DND-41 (cell line): ENCODE measurements around the gene ACVR2B.

Experiments
- ATAC-seq: fragments of 200-7000 bp; cut with Tn5 transposase; 3 replicates; pipeline ENCODE4 v1.9.1; 2021; ENCODE audit warnings: low read depth; ENCODE audit not compliant: insufficient read depth
- DNase-seq: peaks from one replicate; pipeline ENCODE4 v3.0.0-alpha.2; 2020
- H2AFZ ChIP-seq: 2 replicates; pipeline ENCODE4 v1.6.0; 2012; ENCODE audit warnings: low read depth, low read length
- H3K27ac ChIP-seq: 2 replicates; pipeline ENCODE4 v1.5.1; 2012; ENCODE audit warnings: low read length, inconsistent platforms
- H3K27me3 ChIP-seq: fragments of 200-600 bp; sonication (generic); 2 replicates; pipeline ENCODE4 v1.6.0; 2012; ENCODE audit warnings: low read length, mild to moderate bottlenecking, inconsistent platforms; ENCODE audit not compliant: insufficient read depth, poor library complexity
- H3K36me3 ChIP-seq: 2 replicates; pipeline ENCODE4 v1.5.1; 2012; ENCODE audit warnings: low read length, inconsistent platforms; ENCODE audit not compliant: insufficient read depth
- H3K4me1 ChIP-seq: 2 replicates; pipeline ENCODE4 v1.5.1; 2012; ENCODE audit warnings: mild to moderate bottlenecking, low read length; ENCODE audit not compliant: insufficient read depth
- H3K4me2 ChIP-seq: 2 replicates; pipeline ENCODE4 v1.6.0; 2012; ENCODE audit warnings: mild to moderate bottlenecking, moderate library complexity, low read length, inconsistent platforms; ENCODE audit not compliant: insufficient read depth
- H3K4me3 ChIP-seq, 2 experiments: fragments of 200-600 bp in 1 of 2; shearing (Covaris generic) in 1 of 2; 2 replicates each; pipeline ENCODE4 v1.5.1; 2012 to 2016; ENCODE audit warnings: inconsistent platforms in 2 of 2, low read length in 2 of 2, mild to moderate bottlenecking in 2 of 2, low read depth in 1 of 2, moderate library complexity in 1 of 2
- H3K79me2 ChIP-seq: 2 replicates; pipeline ENCODE4 v1.6.0; 2012; ENCODE audit warnings: low read length, inconsistent platforms; ENCODE audit not compliant: insufficient read depth
- H3K9ac ChIP-seq: 2 replicates; pipeline ENCODE4 v1.6.0; 2012; ENCODE audit warnings: low read depth, mild to moderate bottlenecking, inconsistent platforms, low read length, moderate library complexity
- H3K9me3 ChIP-seq: 2 replicates; pipeline ENCODE4 v1.5.1; 2012; ENCODE audit warnings: low read length, moderate library complexity, mild to moderate bottlenecking, inconsistent platforms; ENCODE audit not compliant: insufficient read depth, severe bottlenecking
- H4K20me1 ChIP-seq: 2 replicates; pipeline ENCODE4 v1.6.0; 2012; ENCODE audit warnings: low read length; ENCODE audit not compliant: insufficient read depth
- EZH2 ChIP-seq: IDR thresholded peaks from 3 replicates; pipeline ENCODE4 v1.6.1; 2012; ENCODE audit warnings: borderline replicate concordance, low read depth, mild to moderate bottlenecking, moderate library complexity, low read length, inconsistent platforms; ENCODE audit not compliant: severe bottlenecking
- TF ChIP-seq, protein P1 (sequence below): IDR thresholded peaks from 2 replicates; pipeline ENCODE4 v1.5.1; 2012; ENCODE audit warnings: borderline replicate concordance, low read length, moderate library complexity, mild to moderate bottlenecking; ENCODE audit not compliant: poor library complexity, severe bottlenecking; ENCODE audit errors: extremely low read depth

Gene ACVR2B

DNA sequence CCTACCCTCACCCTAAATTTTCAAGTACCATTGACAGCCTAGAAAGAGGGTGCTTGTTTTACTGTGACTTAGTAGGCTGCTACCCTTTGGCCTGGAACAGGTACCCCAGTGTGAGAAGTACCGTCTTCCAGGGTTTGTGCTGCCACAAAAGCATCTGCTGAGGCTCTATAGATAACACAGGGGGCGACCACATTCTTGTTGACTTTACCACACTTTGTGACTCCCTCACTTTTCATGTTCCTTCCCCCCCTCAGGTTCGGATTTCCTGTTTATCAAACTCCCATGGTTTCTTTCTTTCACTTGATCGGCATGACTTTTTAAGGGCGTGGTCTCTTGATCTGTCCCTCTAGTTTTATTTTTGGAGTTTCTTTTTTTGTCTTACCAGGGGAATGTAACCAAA, 66.0 kb downstream of the ACVR2B start:
- no peak overlapping the region for H3K9ac ChIP-seq
- no peak overlapping the region for H3K27ac ChIP-seq
- peaks cover 43% of the 10 kb centered on the region for H3K36me3 ChIP-seq
- no peak overlapping the region for H2AFZ ChIP-seq
- H4K20me1 ChIP-seq: peaks cover 8% of the 10 kb centered on the region; the same call in 1 of the 2 replicates
- H3K4me1 ChIP-seq: peaks cover 15% of the 10 kb centered on the region
- no peak overlapping the region for H3K4me2 ChIP-seq
- 0 out of 2 replicates have a peak, but pooled peaks cover 2% of the 10 kb centered on the region for H3K79me2 ChIP-seq
- TF ChIP-seq, protein P1, sequence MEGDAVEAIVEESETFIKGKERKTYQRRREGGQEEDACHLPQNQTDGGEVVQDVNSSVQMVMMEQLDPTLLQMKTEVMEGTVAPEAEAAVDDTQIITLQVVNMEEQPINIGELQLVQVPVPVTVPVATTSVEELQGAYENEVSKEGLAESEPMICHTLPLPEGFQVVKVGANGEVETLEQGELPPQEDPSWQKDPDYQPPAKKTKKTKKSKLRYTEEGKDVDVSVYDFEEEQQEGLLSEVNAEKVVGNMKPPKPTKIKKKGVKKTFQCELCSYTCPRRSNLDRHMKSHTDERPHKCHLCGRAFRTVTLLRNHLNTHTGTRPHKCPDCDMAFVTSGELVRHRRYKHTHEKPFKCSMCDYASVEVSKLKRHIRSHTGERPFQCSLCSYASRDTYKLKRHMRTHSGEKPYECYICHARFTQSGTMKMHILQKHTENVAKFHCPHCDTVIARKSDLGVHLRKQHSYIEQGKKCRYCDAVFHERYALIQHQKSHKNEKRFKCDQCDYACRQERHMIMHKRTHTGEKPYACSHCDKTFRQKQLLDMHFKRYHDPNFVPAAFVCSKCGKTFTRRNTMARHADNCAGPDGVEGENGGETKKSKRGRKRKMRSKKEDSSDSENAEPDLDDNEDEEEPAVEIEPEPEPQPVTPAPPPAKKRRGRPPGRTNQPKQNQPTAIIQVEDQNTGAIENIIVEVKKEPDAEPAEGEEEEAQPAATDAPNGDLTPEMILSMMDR: no peak
- no peak for TF ChIP-seq EZH2
- H3K27me3 ChIP-seq: no peaks in the 10 kb centered on the region
- no peak overlapping the region for H3K4me3 ChIP-seq
- ATAC-seq (peak; percentile 91), DNase-seq (peak; percentile 58)
- H3K9me3 ChIP-seq: no peaks in the 10 kb centered on the region

DNA sequence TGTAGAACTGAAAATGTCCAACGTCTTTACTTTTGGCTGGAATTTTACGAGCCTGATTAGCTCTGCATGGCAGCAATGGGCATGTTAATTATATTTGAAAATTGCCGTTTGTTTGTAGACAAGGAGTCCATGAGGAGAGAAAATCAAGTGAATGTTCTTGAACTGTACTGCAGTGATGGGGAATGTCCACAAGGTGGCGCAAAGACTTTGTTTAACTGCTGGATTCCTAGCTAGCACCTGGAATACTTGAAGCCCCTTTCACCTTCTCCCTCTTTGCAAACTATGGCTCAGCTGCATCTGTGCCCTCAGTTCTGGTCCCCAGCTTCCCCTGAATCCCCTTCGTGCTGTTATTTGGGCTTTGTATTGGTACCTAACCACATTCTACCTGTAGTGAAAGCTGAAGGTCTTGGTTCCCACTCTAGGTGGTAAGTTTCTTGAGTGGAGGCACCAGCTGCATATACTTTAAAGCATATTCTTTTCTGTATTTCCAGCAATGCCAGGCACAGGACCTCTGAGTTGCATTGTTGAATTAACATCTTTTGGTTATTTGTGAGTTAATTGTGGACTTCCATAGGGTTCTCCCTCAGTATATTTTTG, 67.8 kb downstream of the ACVR2B start:
- peak; percentile 70 for ATAC-seq
- H3K4me1 ChIP-seq: peaks cover 15% of the 10 kb centered on the region
- no peak overlapping the region for H3K27ac ChIP-seq
- no peak overlapping the region for H3K4me3 ChIP-seq
- H2AFZ ChIP-seq: no peak overlapping the region
- peak; percentile 73 for DNase-seq
- peaks cover 8% of the 10 kb centered on the region; the same call in 1 of the 2 replicates for H4K20me1 ChIP-seq
- no peak overlapping the region for H3K4me2 ChIP-seq
- no peak overlapping the region for H3K9ac ChIP-seq
- TF ChIP-seq, protein P1: peak; percentile 96
- no peak for TF ChIP-seq EZH2
- 0 out of 2 replicates have a peak, but pooled peaks cover 2% of the 10 kb centered on the region for H3K79me2 ChIP-seq
- H3K9me3 ChIP-seq: no peaks in the 10 kb centered on the region
- H3K36me3 ChIP-seq: peaks cover 48% of the 10 kb centered on the region
- no peaks in the 10 kb centered on the region for H3K27me3 ChIP-seq

DNA sequence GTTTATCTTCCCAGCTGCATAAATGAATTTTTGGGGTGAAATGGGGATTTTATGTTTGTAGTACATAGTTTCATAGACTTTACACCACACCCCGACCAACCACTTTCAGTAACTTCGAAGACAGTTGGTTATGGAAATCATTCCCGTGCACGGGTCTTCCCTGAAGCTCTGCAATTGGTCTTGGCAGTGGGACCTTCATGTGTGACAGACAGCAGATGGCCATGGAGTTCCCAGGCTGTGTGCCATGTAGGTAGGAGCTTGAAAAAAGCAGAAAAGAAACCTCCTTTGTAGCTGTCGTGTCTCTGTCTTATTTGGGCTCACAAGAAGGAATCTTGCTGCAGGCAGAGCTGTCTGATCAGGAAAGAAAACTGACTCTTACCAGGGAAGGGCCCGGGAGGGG, 68.3 kb downstream of the ACVR2B start:
- DNase-seq: no peak
- no peak for TF ChIP-seq EZH2
- TF ChIP-seq, protein P1: no peak
- Histone ChIP-seq H3K79me2 (0 out of 2 replicates have a peak, but pooled peaks cover 2% of the 10 kb centered on the region), H3K27me3 (no peaks in the 10 kb centered on the region), H3K4me1 (peaks cover 15% of the 10 kb centered on the region), H3K4me3 (no peak overlapping the region), H3K27ac (no peak overlapping the region), H3K9ac (no peak overlapping the region), H3K36me3 (peaks cover 47% of the 10 kb centered on the region), H3K4me2 (no peak overlapping the region), H3K9me3 (no peaks in the 10 kb centered on the region), H4K20me1 (peaks cover 8% of the 10 kb centered on the region; the same call in 1 of the 2 replicates), H2AFZ (no peak overlapping the region)
- ATAC-seq: no peak
